Measurements from ENCODE around the gene SLC6A20. TPM values are rescaled to one million over a fixed set of nuclear protein-coding genes. Genes with fewer than 3 reads are reported as not detected.

SLC6A20 gene
- total RNA-seq, 1 experiment from 2014 or later: 0.89 TPM

GRCh38 chr3:45777746-45778386, 18.5 kb downstream of the SLC6A20 start:
- H3K79me2 ChIP-seq (ENCODE audit: insufficient read depth, low read length): no peaks in the 10 kb centered on the region
- DNase-seq (ENCODE audit: low read depth, low spot score) (no peak), ATAC-seq (no peak)
- intact Hi-C loops (cut with micrococcal nuclease): no loop called here
- H3K4me2 ChIP-seq (ENCODE audit: low read length): no peak overlapping the region
- CTCF ChIA-PET: no interaction called here
- H4K20me1 ChIP-seq (ENCODE audit: insufficient read depth): no peaks in the 10 kb centered on the region
- H3K4me1 ChIP-seq (ENCODE audit: control insufficient read depth in 1 of 2, insufficient read depth in 2 of 2, low read length in 2 of 2): peaks cover 9 to 12% of the 10 kb centered on the region in 2 experiments; a peak in 3 of 4 replicates
- RAD21 ChIA-PET (ENCODE audit: low non-redundant PET in 1 of 2, low total read pairs in 2 of 2, uncharacterized antibody in 2 of 2, unreplicated experiment in 2 of 2): interaction anchor here in 1 of 2 experiments (0.9 kb wide), 1 partner anchor 60 kb away, joined by 3 read pairs; no protein-coding TSS in a partner anchor
- no peak overlapping the region for H3K4me3 ChIP-seq (replicated peaks in 1 of 2; ENCODE audit: low read depth in 1 of 2, low read length in 2 of 2)
- H3K9me3 ChIP-seq (ENCODE audit: control insufficient read depth in 1 of 2, insufficient read depth in 1 of 2, low read depth in 1 of 2, low read length in 2 of 2): no peaks in the 10 kb centered on the region
- no peaks in the 10 kb centered on the region for H3K9me2 ChIP-seq (ENCODE audit: insufficient read depth)
- H3K27ac ChIP-seq (ENCODE audit: low read depth, low read length): no peak overlapping the region
- no TSS peak for BruUV-seq (replicated peaks)
- POLR2A ChIA-PET: no interaction called here
- TF ChIP-seq REST (IDR thresholded peaks at IDR 0.05; ENCODE audit: low read depth) (no peak), FOSL1 (IDR thresholded peaks at IDR 0.05; ENCODE audit: low read depth) (no peak), EZH2phosphoT487 (IDR thresholded peaks at IDR 0.05; ENCODE audit: borderline replicate concordance) (no peak), SP1 (IDR thresholded peaks at IDR 0.05; ENCODE audit: low read depth) (no peak), SIN3A (IDR thresholded peaks at IDR 0.05; ENCODE audit: low read depth) (no peak), CEBPB (IDR thresholded peaks at IDR 0.05; ENCODE audit: low read depth) (no peak), ZNF274 (IDR thresholded peaks at IDR 0.05; ENCODE audit: low read depth, low read length) (no peak), SRF (IDR thresholded peaks at IDR 0.05; ENCODE audit: low read depth) (no peak), RAD21 (IDR thresholded peaks at IDR 0.05; ENCODE audit: low read depth) (no peak)
- no peaks in the 10 kb centered on the region for H3K36me3 ChIP-seq (ENCODE audit: control insufficient read depth in 1 of 2, insufficient read depth in 2 of 2, low read length in 2 of 2)
- no peaks in the 10 kb centered on the region for H3K27me3 ChIP-seq (ENCODE audit: insufficient read depth, low read length)
- no peak overlapping the region for H2AFZ ChIP-seq (ENCODE audit: low read depth, low read length, poor library complexity, severe bottlenecking)
- no peak overlapping the region for H3K9ac ChIP-seq (ENCODE audit: low read length)
